ENCODE data around the gene AVEN.

GRCh38 chr15:34031987-34032760 lies 6.8 kb downstream of the AVEN start:
- no peak for TF ChIP-seq POLR2A (IDR thresholded peaks at IDR 0.05; ENCODE audit: low read depth, low read length)
- TF ChIP-seq, protein P1, sequence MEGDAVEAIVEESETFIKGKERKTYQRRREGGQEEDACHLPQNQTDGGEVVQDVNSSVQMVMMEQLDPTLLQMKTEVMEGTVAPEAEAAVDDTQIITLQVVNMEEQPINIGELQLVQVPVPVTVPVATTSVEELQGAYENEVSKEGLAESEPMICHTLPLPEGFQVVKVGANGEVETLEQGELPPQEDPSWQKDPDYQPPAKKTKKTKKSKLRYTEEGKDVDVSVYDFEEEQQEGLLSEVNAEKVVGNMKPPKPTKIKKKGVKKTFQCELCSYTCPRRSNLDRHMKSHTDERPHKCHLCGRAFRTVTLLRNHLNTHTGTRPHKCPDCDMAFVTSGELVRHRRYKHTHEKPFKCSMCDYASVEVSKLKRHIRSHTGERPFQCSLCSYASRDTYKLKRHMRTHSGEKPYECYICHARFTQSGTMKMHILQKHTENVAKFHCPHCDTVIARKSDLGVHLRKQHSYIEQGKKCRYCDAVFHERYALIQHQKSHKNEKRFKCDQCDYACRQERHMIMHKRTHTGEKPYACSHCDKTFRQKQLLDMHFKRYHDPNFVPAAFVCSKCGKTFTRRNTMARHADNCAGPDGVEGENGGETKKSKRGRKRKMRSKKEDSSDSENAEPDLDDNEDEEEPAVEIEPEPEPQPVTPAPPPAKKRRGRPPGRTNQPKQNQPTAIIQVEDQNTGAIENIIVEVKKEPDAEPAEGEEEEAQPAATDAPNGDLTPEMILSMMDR (IDR thresholded peaks at IDR 0.05; ENCODE audit: extremely low read depth in 1 of 2, insufficient read depth in 1 of 2, low read depth in 1 of 2, low read length in 2 of 2), result no peak
- TF ChIP-seq MYC (IDR thresholded peaks at IDR 0.05; ENCODE audit: low read depth, low read length), result no peak

Data from endothelial cell of umbilical vein (primary cell).